HPDE6-E6E7 (cell line): ENCODE data around the gene PLA2G2D.

Experiments used
- DNase-seq: peaks from one replicate; pipeline ENCODE4 v3.0.0; 2011; ENCODE audit warnings: missing footprints; ENCODE audit errors: extremely low spot score

The PLA2G2D gene

GRCh38 chr1:20068722-20069121 lies 50.6 kb downstream of the PLA2G2D start:
- DNase-seq, result no peak

- DNase-seq, result peak; percentile 49
Observed at GRCh38 chr1:20063861-20064292, 55.5 kb downstream of the PLA2G2D start.
